Measurements from ENCODE around the gene CISTR.

CISTR gene

GRCh38 chr12:53712059-53712643 lies 39.6 kb downstream of the CISTR start:
- H3K4me3 ChIP-seq (ENCODE audit: low read depth in 1 of 2, low read length in 2 of 2) = no peak overlapping the region
- H3K4me1 ChIP-seq (ENCODE audit: insufficient read depth, low read length) = no peaks in the 10 kb centered on the region
- H3K9ac ChIP-seq (ENCODE audit: low read length) = no peak overlapping the region
- H3K36me3 ChIP-seq (ENCODE audit: insufficient read depth, low read length) = peaks cover 54% of the 10 kb centered on the region
- H3K27ac ChIP-seq (ENCODE audit: low read depth, low read length) = no peak overlapping the region
- no peaks in the 10 kb centered on the region for H3K27me3 ChIP-seq (ENCODE audit: control insufficient read depth in 1 of 2, insufficient read depth in 2 of 2, low read length in 2 of 2)
- H3K9me3 ChIP-seq (ENCODE audit: low read length) = no peaks in the 10 kb centered on the region

- H3K9ac ChIP-seq (ENCODE audit: low read length) = no peak overlapping the region
- peaks cover 38% of the 10 kb centered on the region for H3K36me3 ChIP-seq (ENCODE audit: insufficient read depth, low read length)
- no peak overlapping the region for H3K4me3 ChIP-seq (ENCODE audit: low read depth in 1 of 2, low read length in 2 of 2)
- H3K4me1 ChIP-seq (ENCODE audit: insufficient read depth, low read length) = no peaks in the 10 kb centered on the region
- peaks cover 7 to 9% of the 10 kb centered on the region in 2 donors for H3K27me3 ChIP-seq (ENCODE audit: control insufficient read depth in 1 of 2, insufficient read depth in 2 of 2, low read length in 2 of 2)
- no peaks in the 10 kb centered on the region for H3K9me3 ChIP-seq (ENCODE audit: low read length)
- H3K27ac ChIP-seq (ENCODE audit: low read depth, low read length) = no peak overlapping the region
Measured at GRCh38 chr12:53710091-53710490, 41.7 kb downstream of the CISTR start.

GRCh38 chr12:53709671-53710070 lies 42.1 kb downstream of the CISTR start:
- no peaks in the 10 kb centered on the region for H3K9me3 ChIP-seq (ENCODE audit: low read length)
- peaks cover 34% of the 10 kb centered on the region for H3K36me3 ChIP-seq (ENCODE audit: insufficient read depth, low read length)
- H3K27ac ChIP-seq (ENCODE audit: low read depth, low read length) = no peak overlapping the region
- no peak overlapping the region for H3K4me3 ChIP-seq (ENCODE audit: low read depth in 1 of 2, low read length in 2 of 2)
- no peaks in the 10 kb centered on the region for H3K4me1 ChIP-seq (ENCODE audit: insufficient read depth, low read length)
- H3K27me3 ChIP-seq (ENCODE audit: control insufficient read depth in 1 of 2, insufficient read depth in 2 of 2, low read length in 2 of 2) = peaks cover 7 to 9% of the 10 kb centered on the region in 2 donors
- no peak overlapping the region for H3K9ac ChIP-seq (ENCODE audit: low read length)

DNA sequence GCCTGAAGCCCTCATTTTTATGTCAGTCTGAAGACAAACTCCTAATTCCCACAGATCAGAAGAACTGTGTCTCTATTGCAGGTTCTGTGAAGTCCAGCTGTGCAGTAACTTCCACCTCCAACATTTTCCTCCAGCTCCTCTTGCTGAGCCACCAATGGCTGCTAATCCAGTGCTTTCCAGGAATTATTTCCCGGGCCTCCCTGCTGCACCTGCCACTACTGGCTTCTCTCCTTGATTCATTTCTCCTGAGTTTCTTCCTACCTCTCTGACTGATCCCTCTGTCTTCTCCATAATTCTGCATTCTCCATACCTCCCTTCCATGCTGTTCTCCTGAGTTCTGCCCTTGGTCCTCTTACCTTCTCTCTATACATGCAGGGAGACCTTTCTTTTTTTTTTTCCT lies 45.7 kb downstream of the CISTR start:
- Histone ChIP-seq H3K36me3 (ENCODE audit: insufficient read depth, low read length) (no peaks in the 10 kb centered on the region), H3K27me3 (ENCODE audit: control insufficient read depth in 1 of 2, insufficient read depth in 2 of 2, low read length in 2 of 2) (peaks cover 22 to 31% of the 10 kb centered on the region in 2 donors), H3K9ac (ENCODE audit: low read length) (no peak overlapping the region), H3K4me1 (ENCODE audit: insufficient read depth, low read length) (no peaks in the 10 kb centered on the region), H3K27ac (ENCODE audit: low read depth, low read length) (no peak overlapping the region), H3K9me3 (ENCODE audit: low read length) (no peaks in the 10 kb centered on the region), H3K4me3 (ENCODE audit: low read depth in 1 of 2, low read length in 2 of 2) (no peak overlapping the region)

DNA sequence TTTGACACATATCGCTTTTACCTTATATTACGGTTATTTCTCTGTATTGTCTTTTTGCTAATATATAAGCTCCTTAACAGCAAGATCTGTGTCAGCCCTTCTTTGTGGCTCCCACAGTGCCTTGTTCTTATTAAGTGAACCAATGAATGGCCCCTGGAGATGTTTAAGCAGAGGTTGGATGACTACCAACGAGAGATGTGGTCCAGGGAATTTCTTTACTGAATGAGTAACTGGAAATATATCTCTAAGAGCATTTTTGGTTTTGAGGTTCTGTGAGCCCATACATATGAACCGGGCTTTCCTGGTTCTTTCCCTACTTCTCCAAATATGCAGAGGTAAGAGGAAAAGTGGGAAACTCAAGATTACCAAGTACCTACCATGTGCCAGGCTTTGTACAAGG lies 48.0 kb downstream of the CISTR start:
- Histone ChIP-seq H3K27me3 (ENCODE audit: control insufficient read depth in 1 of 2, insufficient read depth in 2 of 2, low read length in 2 of 2) (peaks cover 33 to 38% of the 10 kb centered on the region in 2 donors), H3K4me1 (ENCODE audit: insufficient read depth, low read length) (no peaks in the 10 kb centered on the region), H3K9me3 (ENCODE audit: low read length) (no peaks in the 10 kb centered on the region), H3K4me3 (ENCODE audit: low read depth in 1 of 2, low read length in 2 of 2) (no peak overlapping the region), H3K9ac (ENCODE audit: low read length) (no peak overlapping the region), H3K36me3 (ENCODE audit: insufficient read depth, low read length) (no peaks in the 10 kb centered on the region), H3K27ac (ENCODE audit: low read depth, low read length) (no peak overlapping the region)

GRCh38 chr12:53701518-53702264 lies 50.1 kb downstream of the CISTR start:
- Histone ChIP-seq H3K36me3 (ENCODE audit: insufficient read depth, low read length) (no peaks in the 10 kb centered on the region), H3K27ac (ENCODE audit: low read depth, low read length) (no peak overlapping the region), H3K9me3 (ENCODE audit: low read length) (no peaks in the 10 kb centered on the region), H3K27me3 (ENCODE audit: control insufficient read depth in 1 of 2, insufficient read depth in 2 of 2, low read length in 2 of 2) (peaks cover 44 to 51% of the 10 kb centered on the region in 2 donors), H3K9ac (ENCODE audit: low read length) (no peak overlapping the region), H3K4me3 (ENCODE audit: low read depth in 1 of 2, low read length in 2 of 2) (no peak overlapping the region), H3K4me1 (ENCODE audit: insufficient read depth, low read length) (no peaks in the 10 kb centered on the region)

- H3K27ac ChIP-seq (ENCODE audit: low read depth, low read length) = no peak overlapping the region
- peaks cover 4% of the 10 kb centered on the region for H3K4me1 ChIP-seq (ENCODE audit: insufficient read depth, low read length)
- H3K27me3 ChIP-seq (ENCODE audit: control insufficient read depth in 1 of 2, insufficient read depth in 2 of 2, low read length in 2 of 2) = peaks cover 49 to 54% of the 10 kb centered on the region in 2 donors
- no peaks in the 10 kb centered on the region for H3K36me3 ChIP-seq (ENCODE audit: insufficient read depth, low read length)
- no peak overlapping the region for H3K9ac ChIP-seq (ENCODE audit: low read length)
- H3K9me3 ChIP-seq (ENCODE audit: low read length) = no peaks in the 10 kb centered on the region
- H3K4me3 ChIP-seq (ENCODE audit: low read depth in 1 of 2, low read length in 2 of 2) = no peak overlapping the region
Measured at GRCh38 chr12:53700567-53700966, 51.2 kb downstream of the CISTR start.

- Histone ChIP-seq H3K9me3 (ENCODE audit: low read length) (no peaks in the 10 kb centered on the region), H3K9ac (ENCODE audit: low read length) (no peak overlapping the region), H3K27me3 (ENCODE audit: control insufficient read depth in 1 of 2, insufficient read depth in 2 of 2, low read length in 2 of 2) (peaks cover 54 to 63% of the 10 kb centered on the region in 2 donors), H3K27ac (ENCODE audit: low read depth, low read length) (no peak overlapping the region), H3K36me3 (ENCODE audit: insufficient read depth, low read length) (no peaks in the 10 kb centered on the region), H3K4me1 (ENCODE audit: insufficient read depth, low read length) (peaks cover 7% of the 10 kb centered on the region), H3K4me3 (ENCODE audit: low read depth in 1 of 2, low read length in 2 of 2) (no peak overlapping the region)
Measured at GRCh38 chr12:53699678-53700025, 52.1 kb downstream of the CISTR start.

- H3K27ac ChIP-seq (ENCODE audit: low read depth, low read length) = no peak overlapping the region
Measured at GRCh38 chr12:53698948-53699677, 52.7 kb downstream of the CISTR start.

DNA sequence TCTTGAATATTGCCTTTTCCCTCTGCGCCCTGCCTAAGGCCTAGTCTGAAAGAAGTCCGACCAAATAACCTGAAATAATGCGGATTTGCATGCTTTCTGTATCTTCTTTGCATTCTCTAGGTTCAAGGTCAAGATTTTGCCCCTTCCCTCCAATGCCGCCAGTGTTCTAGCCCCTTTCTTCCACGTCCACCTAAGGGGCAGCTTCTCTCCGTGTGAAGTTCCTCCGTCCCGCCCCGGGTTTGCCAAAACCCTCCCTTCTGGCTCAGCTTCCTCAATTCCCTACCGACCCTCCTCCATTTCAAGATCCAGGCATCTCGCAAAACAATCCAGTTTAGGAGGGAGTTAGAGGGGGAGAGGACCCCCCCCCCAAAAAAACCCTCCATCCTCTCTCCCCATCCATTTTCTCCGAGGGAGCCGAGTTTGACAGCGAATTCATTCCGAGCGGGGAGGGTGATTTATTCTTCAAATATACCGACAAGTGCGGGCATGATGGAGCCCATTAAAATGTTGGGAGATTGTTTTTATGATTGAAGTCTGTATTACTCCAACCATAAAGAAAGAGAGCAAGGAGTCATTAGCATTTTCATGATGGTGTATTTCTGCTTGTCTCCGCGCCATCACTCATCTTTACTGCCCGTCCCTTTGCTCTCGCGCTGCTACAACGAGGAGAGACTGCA lies 55.0 kb downstream of the CISTR start:
- no peak overlapping the region for H3K9ac ChIP-seq (ENCODE audit: low read length)
- H3K4me1 ChIP-seq (ENCODE audit: insufficient read depth, low read length) = peaks cover 7% of the 10 kb centered on the region
- no peaks in the 10 kb centered on the region for H3K9me3 ChIP-seq (ENCODE audit: low read length)
- H3K4me3 ChIP-seq (ENCODE audit: low read depth in 1 of 2, low read length in 2 of 2) = no peak overlapping the region
- H3K27me3 ChIP-seq (ENCODE audit: control insufficient read depth in 1 of 2, insufficient read depth in 2 of 2, low read length in 2 of 2) = peaks cover 41 to 57% of the 10 kb centered on the region in 2 donors
- H3K27ac ChIP-seq (ENCODE audit: low read depth, low read length) = no peak overlapping the region
- H3K36me3 ChIP-seq (ENCODE audit: insufficient read depth, low read length) = no peaks in the 10 kb centered on the region

More at GRCh38 chr12:53698948-53699677, 52.7 kb downstream of the CISTR start:
- peaks cover 56 to 67% of the 10 kb centered on the region in 2 donors for H3K27me3 ChIP-seq (ENCODE audit: control insufficient read depth in 1 of 2, insufficient read depth in 2 of 2, low read length in 2 of 2)
- H3K9ac ChIP-seq (ENCODE audit: low read length) = no peak overlapping the region
- H3K4me3 ChIP-seq (ENCODE audit: low read depth in 1 of 2, low read length in 2 of 2) = no peak overlapping the region
- peaks cover 7% of the 10 kb centered on the region for H3K4me1 ChIP-seq (ENCODE audit: insufficient read depth, low read length)
- H3K36me3 ChIP-seq (ENCODE audit: insufficient read depth, low read length) = no peaks in the 10 kb centered on the region
- no peaks in the 10 kb centered on the region for H3K9me3 ChIP-seq (ENCODE audit: low read length)
